Gastroesophageal sphincter (tissue), 4 donors: ENCODE data around the gene CHRNA4. TPM values are rescaled to one million over a fixed set of nuclear protein-coding genes. Genes with fewer than 3 reads are reported as not detected.
A peak's percentile ranks its signal among the peaks of the same experiment; 100 is the strongest.
"Not testable (repeated sequence)": the region's sequence is repeated elsewhere in the genome, so short reads cannot be mapped to it uniquely, and the experiment has no call there.

ENCODE experiments used
- ATAC-seq: fragments of 150-250 bp; one replicate; pipeline ENCODE4 v1.9.1; 2016; ENCODE audit warnings: mild to moderate bottlenecking, moderate library complexity
- H3K27ac ChIP-seq, 4 donors: fragments of 200-600 bp; sonication (generic) in 3 of 4; 1 replicate in 3 of 4; 2 replicates in 1 of 4; pipeline ENCODE4 v1.5.1; 2016 to 2019
- H3K27me3 ChIP-seq: fragments of 200-600 bp; sonication (generic); one replicate; pipeline ENCODE4 v1.5.1; 2019
- H3K36me3 ChIP-seq, 2 donors: fragments of 200-600 bp; sonication (generic); one replicate each; pipeline ENCODE4 v1.5.1; 2019; ENCODE audit warnings: control low read depth in 1 of 2
- H3K4me1 ChIP-seq, 3 donors: fragments of 200-600 bp; sonication (generic); 1 replicate in 2 of 3; 2 replicates in 1 of 3; pipeline ENCODE4 v1.5.1; 2016 to 2019; ENCODE audit warnings: control low read depth in 2 of 3
- H3K4me3 ChIP-seq, 2 donors: fragments of 200-600 bp; sonication (generic); one replicate each; pipeline ENCODE4 v1.5.1; 2019; ENCODE audit warnings: mild to moderate bottlenecking in 1 of 2, moderate library complexity in 1 of 2
- H3K9me3 ChIP-seq, 3 donors: fragments of 200-600 bp; sonication (generic); one replicate each; pipeline ENCODE4 v1.5.1; 2017 to 2019; ENCODE audit warnings: control low read depth in 2 of 3
- EP300 ChIP-seq: sonication (generic); formaldehyde crosslinking; IDR thresholded peaks from one replicate; pipeline ENCODE4 v1.6.1; 2017; ENCODE audit warnings: antibody characterized with exemption, mild to moderate bottlenecking
- POLR2A ChIP-seq, 2 donors: fragments of 450-650 bp; IDR thresholded peaks; one replicate each; pipeline ENCODE4 v1.6.1; 2017; ENCODE audit warnings: antibody characterized with exemption in 2 of 2, mild to moderate bottlenecking in 2 of 2, moderate library complexity in 1 of 2
- POLR2AphosphoS5 ChIP-seq: sonication (generic); formaldehyde crosslinking; IDR thresholded peaks from one replicate; pipeline ENCODE4 v1.6.1; 2017; ENCODE audit warnings: antibody characterized with exemption
- WGBS, 2 donors: methylation state at CpG; one replicate each; pipeline ENCODE4 v1.1.5; 2018; ENCODE audit warnings: low coverage in 1 of 2; 5-methylcytosine and 5-hydroxymethylcytosine counted together
- total RNA-seq, 4 donors: library from RNA; depleted of rRNA; stranded (reverse); fragments of >200 nt; gene quantifications; one replicate each; pipeline ENCODE4 v1.1.0, GENCODE V29; 2016
- TF ChIP-seq, protein P1 (sequence below), 4 experiments: fragments of 200-600 bp in 2 of 4; fragments of 450-650 bp in 2 of 4; sonication (generic) in 1 of 4; IDR thresholded peaks; one replicate each; pipeline ENCODE4 v1.5.1; 2017 to 2019; ENCODE audit warnings: antibody characterized with exemption in 4 of 4, mild to moderate bottlenecking in 2 of 4, moderate library complexity in 2 of 4

The CHRNA4 gene
- total RNA-seq, 4 donors from 2014 or later: not detected

DNA sequence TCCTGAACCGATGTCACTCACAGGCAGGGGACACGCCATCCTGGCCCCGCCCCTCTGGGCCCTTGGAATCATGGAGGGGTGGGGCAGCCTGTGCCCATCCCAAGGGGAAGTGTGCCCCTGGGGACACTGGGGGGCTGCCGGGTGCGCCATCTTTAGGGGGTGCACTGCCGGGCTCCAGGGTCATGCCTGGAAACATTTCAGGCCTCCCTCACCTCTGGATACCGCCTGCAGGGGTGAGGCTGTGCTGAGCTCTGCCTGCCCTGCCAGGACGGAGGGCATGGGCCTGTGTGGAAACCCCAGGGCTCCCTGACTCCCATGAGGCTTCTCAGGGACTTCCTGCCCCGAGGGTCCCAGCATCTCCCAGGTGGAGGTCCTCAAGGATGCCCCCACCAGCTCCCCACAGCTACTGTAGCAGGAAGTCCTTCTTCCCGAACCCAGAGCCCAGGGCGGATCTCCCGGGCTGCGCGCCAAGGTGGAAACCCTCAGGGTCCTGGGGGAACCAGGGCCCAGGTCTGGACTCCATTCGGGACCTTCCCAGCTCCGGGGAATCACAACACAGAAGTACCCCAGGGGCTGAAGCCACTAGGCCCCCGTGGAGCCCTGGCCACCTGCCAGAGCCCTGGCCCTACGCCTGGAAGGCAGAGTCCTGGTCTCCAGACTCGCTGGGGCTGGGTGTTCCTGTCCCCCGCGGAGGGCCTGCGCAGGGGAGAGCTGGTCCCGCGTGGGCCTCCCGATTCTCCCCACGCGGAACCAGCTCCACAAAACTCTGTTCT, 15.6 kb downstream of the CHRNA4 start:
- no peak for TF ChIP-seq POLR2AphosphoS5
- no peak for TF ChIP-seq POLR2A (IDR thresholded peaks at IDR 0.05)
- TF ChIP-seq, protein P1, sequence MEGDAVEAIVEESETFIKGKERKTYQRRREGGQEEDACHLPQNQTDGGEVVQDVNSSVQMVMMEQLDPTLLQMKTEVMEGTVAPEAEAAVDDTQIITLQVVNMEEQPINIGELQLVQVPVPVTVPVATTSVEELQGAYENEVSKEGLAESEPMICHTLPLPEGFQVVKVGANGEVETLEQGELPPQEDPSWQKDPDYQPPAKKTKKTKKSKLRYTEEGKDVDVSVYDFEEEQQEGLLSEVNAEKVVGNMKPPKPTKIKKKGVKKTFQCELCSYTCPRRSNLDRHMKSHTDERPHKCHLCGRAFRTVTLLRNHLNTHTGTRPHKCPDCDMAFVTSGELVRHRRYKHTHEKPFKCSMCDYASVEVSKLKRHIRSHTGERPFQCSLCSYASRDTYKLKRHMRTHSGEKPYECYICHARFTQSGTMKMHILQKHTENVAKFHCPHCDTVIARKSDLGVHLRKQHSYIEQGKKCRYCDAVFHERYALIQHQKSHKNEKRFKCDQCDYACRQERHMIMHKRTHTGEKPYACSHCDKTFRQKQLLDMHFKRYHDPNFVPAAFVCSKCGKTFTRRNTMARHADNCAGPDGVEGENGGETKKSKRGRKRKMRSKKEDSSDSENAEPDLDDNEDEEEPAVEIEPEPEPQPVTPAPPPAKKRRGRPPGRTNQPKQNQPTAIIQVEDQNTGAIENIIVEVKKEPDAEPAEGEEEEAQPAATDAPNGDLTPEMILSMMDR (IDR thresholded peaks at IDR 0.05): no peak
- TF ChIP-seq EP300: no peak
- H3K4me1 ChIP-seq: peaks cover 0 to 21% (median 4%) of the 10 kb centered on the region in 3 donors
- H3K36me3 ChIP-seq: no peaks in the 10 kb centered on the region
- 45% methylated on average over 8 of the region's 27 CpGs; no CpG with 5 or more reads in 1 of the 2 donors for WGBS, 2 donors
- ATAC-seq: no peak
- H3K27ac ChIP-seq: no peak overlapping the region
- no peaks in the 10 kb centered on the region for H3K9me3 ChIP-seq
- peaks cover 94% of the 10 kb centered on the region for H3K27me3 ChIP-seq
- H3K4me3 ChIP-seq: no peak overlapping the region

DNA sequence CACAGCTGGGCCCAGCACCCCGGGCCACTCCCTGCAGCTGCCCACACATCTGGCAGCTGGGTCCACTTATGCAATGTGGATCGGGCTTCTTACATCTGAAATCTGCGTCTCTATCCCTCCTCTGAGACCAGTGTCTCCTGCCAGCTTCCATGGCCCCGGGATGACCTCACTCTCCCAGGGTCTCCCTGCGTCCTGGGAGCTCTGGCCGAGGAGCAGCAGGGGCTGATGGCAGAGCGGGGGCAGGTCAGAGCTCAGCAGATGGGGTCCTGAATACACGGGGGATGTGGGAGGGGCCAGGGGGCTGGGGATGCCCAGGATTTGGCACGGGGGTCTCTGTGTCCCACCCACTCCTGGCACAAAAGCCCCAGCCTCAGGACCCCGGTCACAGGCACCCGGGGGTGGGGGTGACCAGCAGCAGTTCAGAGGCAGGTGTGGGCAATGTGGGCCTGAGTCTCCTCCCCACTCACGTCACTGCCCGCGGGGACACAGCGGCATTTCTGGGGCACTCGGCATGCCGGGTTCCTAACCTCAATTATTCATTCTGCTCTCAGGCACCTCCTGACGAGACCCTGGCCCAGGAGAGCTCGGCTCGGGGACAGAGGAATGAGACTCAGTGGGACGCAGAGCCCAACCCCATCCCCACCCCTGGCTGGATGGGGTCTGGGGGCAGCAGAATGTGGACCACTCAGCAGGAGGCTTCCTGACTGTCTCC, 16.4 kb downstream of the CHRNA4 start:
- peaks cover 0 to 21% (median 4%) of the 10 kb centered on the region in 3 donors for H3K4me1 ChIP-seq
- H3K27me3 ChIP-seq: peaks cover 97% of the 10 kb centered on the region
- peak overlapping the region in 1 of 4 donors; percentile 42 for H3K27ac ChIP-seq
- H3K36me3 ChIP-seq: no peaks in the 10 kb centered on the region
- H3K9me3 ChIP-seq: no peaks in the 10 kb centered on the region
- H3K4me3 ChIP-seq: no peak overlapping the region
- TF ChIP-seq POLR2A (IDR thresholded peaks at IDR 0.05) (no peak), POLR2AphosphoS5 (peak; percentile 18)
- WGBS, 2 donors: 30 to 60% methylated on average over 1 to 2 of the region's 21 CpGs
- ATAC-seq: peak; percentile 66

DNA sequence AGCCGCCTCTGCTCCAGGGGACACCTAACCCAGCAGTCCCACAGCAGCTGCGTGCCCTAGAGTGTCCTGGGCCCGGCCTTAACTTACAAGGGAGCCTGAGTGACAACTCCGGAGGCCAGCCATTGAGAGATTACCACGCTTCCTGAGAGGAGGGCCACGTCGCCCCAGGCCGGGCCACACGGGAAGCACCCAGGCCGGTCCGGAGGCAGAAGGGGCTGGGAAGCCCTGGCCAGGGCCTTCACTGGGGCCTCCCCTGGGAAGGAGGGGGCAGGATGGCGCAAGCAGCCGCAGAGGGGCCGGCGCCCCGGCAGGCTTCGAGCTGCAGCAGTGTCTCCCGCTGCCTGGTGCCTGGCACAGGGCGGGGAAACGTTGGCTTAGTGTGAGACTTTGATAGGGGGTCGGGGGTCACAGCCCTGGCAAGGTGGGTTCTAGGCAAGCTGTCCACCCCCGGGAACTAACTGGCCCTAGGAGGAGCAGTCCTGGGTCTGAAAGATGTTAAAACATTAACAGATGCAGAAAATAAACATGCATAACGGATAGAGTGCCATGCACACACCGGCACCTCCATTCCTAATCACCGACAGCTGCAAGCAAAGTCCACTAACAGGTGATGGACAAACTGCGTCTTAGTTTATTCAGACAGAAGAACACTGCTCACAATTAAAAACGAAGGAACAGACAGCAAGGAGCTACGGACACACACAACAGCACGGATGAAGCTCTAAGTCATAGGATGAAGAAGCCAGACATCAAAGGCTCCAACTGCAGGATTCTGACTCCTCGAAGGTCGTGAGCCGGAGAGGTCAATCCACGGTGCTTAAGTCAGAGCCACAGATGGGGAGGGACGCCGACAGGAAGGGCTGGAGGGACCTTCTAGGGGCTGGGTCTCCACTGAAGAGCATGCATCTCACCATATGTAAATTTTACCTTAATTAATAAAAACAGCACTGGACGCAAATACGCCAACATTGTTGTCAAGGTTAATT, 17.4 kb downstream of the CHRNA4 start:
- H3K4me1 ChIP-seq: peaks cover 0 to 21% (median 4%) of the 10 kb centered on the region in 3 donors
- no peaks in the 10 kb centered on the region for H3K9me3 ChIP-seq
- H3K4me3 ChIP-seq: no peak overlapping the region
- no peak overlapping the region for H3K27ac ChIP-seq
- 49 to 53% methylated on average over 6 to 9 of the region's 37 CpGs for whole genome bisulfite sequencing, 2 donors
- TF ChIP-seq POLR2A (IDR thresholded peaks at IDR 0.05) (no peak), POLR2AphosphoS5 (no peak), EP300 (no peak)
- TF ChIP-seq, protein P1 (IDR thresholded peaks at IDR 0.05): no peak
- H3K27me3 ChIP-seq: peaks cover 91% of the 10 kb centered on the region
- ATAC-seq: no peak
- no peaks in the 10 kb centered on the region for H3K36me3 ChIP-seq

DNA sequence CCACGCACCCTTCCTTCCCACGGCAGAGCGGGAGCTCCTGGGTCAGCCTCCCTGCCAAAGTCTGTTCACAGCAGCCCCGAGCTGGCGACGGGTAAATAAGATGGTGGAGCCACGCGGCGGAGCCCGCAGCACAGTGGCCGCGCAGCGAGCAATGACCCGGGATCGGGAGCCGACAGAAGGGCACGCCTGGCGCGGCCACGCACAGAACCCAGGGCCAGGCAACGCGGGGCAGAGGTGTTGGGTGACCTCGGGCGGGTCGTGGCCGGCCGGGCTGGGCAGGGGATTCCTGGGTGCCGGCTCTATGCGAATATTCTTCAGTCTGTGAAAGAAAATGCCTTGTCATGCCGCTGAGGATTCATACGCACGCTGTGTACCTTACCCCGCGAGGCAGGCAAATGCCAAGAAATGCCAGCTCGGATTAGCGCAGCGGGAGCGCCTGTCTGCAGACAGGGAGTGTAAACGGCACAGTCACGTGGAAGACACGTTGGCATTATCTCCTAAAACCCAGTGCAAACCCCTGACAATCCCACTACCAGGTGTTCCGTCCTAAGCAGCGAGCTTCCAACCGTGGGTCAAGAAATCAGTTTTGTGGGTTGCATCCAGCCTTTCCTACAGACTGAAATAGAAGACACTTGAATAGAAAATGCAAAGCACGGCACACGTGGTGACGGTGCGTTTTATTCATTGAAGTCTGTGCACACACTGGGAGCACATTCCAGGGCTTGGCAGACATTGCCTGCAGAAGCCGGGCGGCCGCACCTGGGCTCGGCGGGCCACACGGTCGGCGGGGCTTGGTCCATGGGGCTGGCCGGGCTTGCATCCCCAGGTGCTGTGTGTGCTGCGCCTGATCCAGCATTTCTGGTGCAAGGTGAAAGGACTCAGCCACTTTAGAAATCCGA, 18.3 kb downstream of the CHRNA4 start:
- no peak for ATAC-seq
- no peaks in the 10 kb centered on the region for H3K9me3 ChIP-seq
- no peak overlapping the region for H3K27ac ChIP-seq
- peaks cover 0 to 21% (median 4%) of the 10 kb centered on the region in 3 donors for H3K4me1 ChIP-seq
- TF ChIP-seq POLR2AphosphoS5 (no peak), EP300 (no peak), POLR2A (IDR thresholded peaks at IDR 0.05) (no peak)
- TF ChIP-seq, protein P1 (IDR thresholded peaks at IDR 0.05): no peak
- no peak overlapping the region for H3K4me3 ChIP-seq
- peaks cover 89% of the 10 kb centered on the region for H3K27me3 ChIP-seq
- H3K36me3 ChIP-seq: no peaks in the 10 kb centered on the region
- 82 to 92% methylated on average over 13 to 15 of the region's 59 CpGs for WGBS, 2 donors

DNA sequence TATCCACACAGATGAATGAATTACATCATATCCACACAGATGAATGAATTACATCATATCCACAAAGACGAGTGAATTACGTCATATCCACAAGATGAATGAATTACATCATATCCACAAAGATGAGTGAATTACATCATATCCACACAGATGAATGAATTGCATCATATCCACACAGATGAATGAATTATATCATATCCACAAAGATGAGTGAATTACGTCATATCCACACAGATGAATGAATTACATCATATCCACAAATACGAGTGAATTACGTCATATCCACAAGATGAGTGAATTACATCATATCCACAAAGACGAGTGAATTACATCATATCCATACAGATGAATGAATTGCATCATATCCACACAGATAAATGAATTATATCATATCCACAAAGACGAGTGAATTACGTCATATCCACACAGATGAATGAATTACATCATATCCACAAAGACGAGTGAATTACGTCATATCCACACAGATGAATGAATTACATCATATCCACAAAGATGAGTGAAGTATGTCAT, 20.9 kb downstream of the CHRNA4 start:
- WGBS, 2 donors: 65 to 70% methylated on average over 10 of the region's 10 CpGs
- ATAC-seq, H3K9me3 ChIP-seq, H3K27ac ChIP-seq, H3K4me1 ChIP-seq, H3K36me3 ChIP-seq, H3K4me3 ChIP-seq: not testable (repeated sequence)
- peaks cover 88% of the 10 kb centered on the region for H3K27me3 ChIP-seq

DNA sequence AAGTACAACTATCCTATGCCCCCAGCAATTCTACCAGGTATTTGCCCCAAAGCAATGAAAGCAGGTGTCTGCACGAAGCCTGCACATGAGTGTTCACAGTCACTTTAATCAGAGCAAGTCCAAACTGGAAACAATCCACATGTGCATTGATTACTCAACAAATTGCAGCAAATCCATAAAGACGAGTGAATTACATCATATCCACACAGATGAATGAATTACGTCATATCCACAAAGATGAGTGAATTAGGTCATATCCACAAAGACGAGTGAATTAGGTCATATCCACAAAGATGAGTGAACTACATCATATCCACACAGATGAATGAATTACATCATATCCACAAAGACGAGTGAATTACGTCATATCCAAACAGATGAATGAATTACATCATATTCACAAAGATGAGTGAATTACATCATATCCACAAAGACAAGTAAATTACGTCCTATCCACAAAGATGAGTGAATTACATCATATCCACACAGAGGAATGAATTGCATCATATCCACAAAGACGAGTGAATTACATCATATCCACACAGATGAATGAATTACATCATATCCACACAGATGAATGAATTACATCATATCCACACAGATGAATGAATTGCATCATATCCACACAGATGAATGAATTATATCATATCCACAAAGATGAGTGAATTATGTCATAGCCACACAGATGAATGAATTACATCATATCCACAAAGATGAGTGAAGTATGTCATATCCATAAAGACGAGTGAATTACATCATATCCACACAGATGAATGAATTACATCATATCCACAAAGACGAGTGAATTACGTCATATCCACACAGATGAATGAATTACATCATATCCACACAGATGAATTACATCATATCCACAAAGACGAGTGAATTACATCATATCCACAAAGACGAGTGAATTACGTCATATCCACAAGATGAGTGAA, 21.7 kb downstream of the CHRNA4 start:
- H3K4me1 ChIP-seq, H3K9me3 ChIP-seq, H3K36me3 ChIP-seq, H3K27ac ChIP-seq, ATAC-seq, H3K4me3 ChIP-seq: not testable (repeated sequence)
- peaks cover 88% of the 10 kb centered on the region for H3K27me3 ChIP-seq
- WGBS, 2 donors: 67 to 70% methylated on average over 13 to 14 of the region's 14 CpGs
